Measurements from ENCODE around the gene PRR7. TPM values are rescaled to one million over a fixed set of nuclear protein-coding genes. Genes with fewer than 3 reads are reported as not detected.

Gene PRR7
- polyA plus RNA-seq, 1 of the 3 experiments (the other 2 are of a cell fraction) = 17.1 TPM

GRCh38 chr5:177471610-177472356 lies 25.2 kb downstream of the PRR7 start:
- H3K9ac ChIP-seq = peak overlapping the region; percentile 81
- peaks cover 35 to 64% of the 10 kb centered on the region in 2 experiments; a peak in 3 of 4 replicates for H3K4me1 ChIP-seq (ENCODE audit: control insufficient read depth in 1 of 2, insufficient read depth in 2 of 2, low read depth in 1 of 2, low read length in 1 of 2)
- peak; percentile 73 for DNase-seq
- POLR2A ChIA-PET = interaction anchor here (1.1 to 4.6 kb wide), 9 partner anchors 8 to 29 kb away, joined by 3 to 43 read pairs (median 10); partner anchors contain the start of gene PDLIM7
- 52% methylated on average over 9 of the region's 14 CpGs for WGBS (ENCODE audit: low lambda C conversion rate)
- no peak overlapping the region for H2AFZ ChIP-seq (ENCODE audit: low read depth)
- H3F3A ChIP-seq (replicated peaks; ENCODE audit: insufficient read depth) = peaks cover 23% of the 10 kb centered on the region
- H3K9me2 ChIP-seq = no peaks in the 10 kb centered on the region
- peak overlapping the region; percentile 100 for H3K4me2 ChIP-seq
- peaks cover 55% of the 10 kb centered on the region for H3K79me2 ChIP-seq (ENCODE audit: insufficient read depth)
- peak overlapping the region; percentile 52 to 92; a peak in 3 of 4 replicates for H3K27ac ChIP-seq (ENCODE audit: low read depth in 2 of 2, low read length in 1 of 2)
- H3K36me3 ChIP-seq (replicated peaks in 1 of 2; ENCODE audit: control insufficient read depth in 1 of 2, insufficient read depth in 2 of 2, low read length in 1 of 2) = peaks cover 12 to 32% of the 10 kb centered on the region in 2 experiments
- peaks cover 55% of the 10 kb centered on the region for H4K20me1 ChIP-seq (ENCODE audit: insufficient read depth)
- TF ChIP-seq RFX5 (IDR thresholded peaks at IDR 0.05; ENCODE audit: low read length) = no peak
- no peak for TF ChIP-seq SMC3 (IDR thresholded peaks at IDR 0.05; ENCODE audit: low read depth, low read length)
- no peak for TF ChIP-seq FOXJ3 (CRISPR knock-in tag; IDR thresholded peaks at IDR 0.05)
- TF ChIP-seq CTCF (IDR thresholded peaks at IDR 0.05) = no peak
- no peak for TF ChIP-seq USF2 (IDR thresholded peaks at IDR 0.05; ENCODE audit: borderline replicate concordance, low read depth, low read length)
- TF ChIP-seq IRF3 (IDR thresholded peaks at IDR 0.05; ENCODE audit: low read depth, low read length) = no peak
- TF ChIP-seq RXRA (IDR thresholded peaks at IDR 0.05; ENCODE audit: borderline replicate concordance, low read depth) = no peak
- no peak for TF ChIP-seq PBX3 (IDR thresholded peaks at IDR 0.05)
- no peak for TF ChIP-seq GATA2 (CRISPR knock-in tag; IDR thresholded peaks at IDR 0.05)
- no peak for TF ChIP-seq FOSL2 (IDR thresholded peaks at IDR 0.05; ENCODE audit: borderline replicate concordance, low read depth)
- no peak for TF ChIP-seq TCF12 (IDR thresholded peaks at IDR 0.05)
- no peak for TF ChIP-seq MXI1 (IDR thresholded peaks at IDR 0.05; ENCODE audit: low read depth, low read length)
- no peak for TF ChIP-seq EZH2phosphoT487 (IDR thresholded peaks at IDR 0.05; ENCODE audit: borderline replicate concordance, low read depth)
- no peak for TF ChIP-seq TAF1 (IDR thresholded peaks at IDR 0.05; ENCODE audit: borderline replicate concordance, low read depth, low read length)
- TF ChIP-seq CHD2 (IDR thresholded peaks at IDR 0.05; ENCODE audit: low read length, partially characterized antibody) = no peak
- no peak for TF ChIP-seq YY1 (IDR thresholded peaks at IDR 0.05; ENCODE audit: low read depth)
- TF ChIP-seq NRF1 (IDR thresholded peaks at IDR 0.05; ENCODE audit: low read depth, low read length) = no peak
- TF ChIP-seq ELF1 (IDR thresholded peaks at IDR 0.05) = no peak
- CTCF ChIA-PET = interaction anchor here (1.0 to 20.3 kb wide), 12 partner anchors 10 to 101 kb away, joined by 3 to 215 read pairs (median 7); partner anchors contain the start of gene PDLIM7
- H3K4me3 ChIP-seq (ENCODE audit: low read depth in 2 of 2, low read length in 1 of 2) = peak overlapping the region; percentile 96
- H3K9me3 ChIP-seq = no peaks in the 10 kb centered on the region
- H3K27me3 ChIP-seq (ENCODE audit: insufficient read depth) = no peaks in the 10 kb centered on the region

All from SK-N-SH (cell line).